Esophagus squamous epithelium (tissue), 4 donors: ENCODE measurements around the gene LPP.

Experiments used
- CTCF ChIP-seq, 6 experiments: fragments of 450-650 bp in 4 of 6; fragments of 200-600 bp in 2 of 6; sonication (generic) in 2 of 6; IDR thresholded peaks; one replicate each; pipeline ENCODE4 v1.5.1; 2016 to 2019; ENCODE audit warnings: antibody characterized with exemption in 6 of 6, mild to moderate bottlenecking in 4 of 6, moderate library complexity in 4 of 6
- POLR2A ChIP-seq, 4 donors: fragments of 450-650 bp; IDR thresholded peaks; one replicate each; pipeline ENCODE4 v1.6.1; 2017; ENCODE audit warnings: antibody characterized with exemption in 4 of 4, mild to moderate bottlenecking in 4 of 4, moderate library complexity in 3 of 4

- TF ChIP-seq CTCF (IDR thresholded peaks at IDR 0.05) (no peak), POLR2A (IDR thresholded peaks at IDR 0.05) (no peak)
Observed at GRCh38 chr3:188453431-188454384, 299.8 kb downstream of the LPP start.
